Measurements from ENCODE around the gene TENM3.

Gene TENM3

DNA sequence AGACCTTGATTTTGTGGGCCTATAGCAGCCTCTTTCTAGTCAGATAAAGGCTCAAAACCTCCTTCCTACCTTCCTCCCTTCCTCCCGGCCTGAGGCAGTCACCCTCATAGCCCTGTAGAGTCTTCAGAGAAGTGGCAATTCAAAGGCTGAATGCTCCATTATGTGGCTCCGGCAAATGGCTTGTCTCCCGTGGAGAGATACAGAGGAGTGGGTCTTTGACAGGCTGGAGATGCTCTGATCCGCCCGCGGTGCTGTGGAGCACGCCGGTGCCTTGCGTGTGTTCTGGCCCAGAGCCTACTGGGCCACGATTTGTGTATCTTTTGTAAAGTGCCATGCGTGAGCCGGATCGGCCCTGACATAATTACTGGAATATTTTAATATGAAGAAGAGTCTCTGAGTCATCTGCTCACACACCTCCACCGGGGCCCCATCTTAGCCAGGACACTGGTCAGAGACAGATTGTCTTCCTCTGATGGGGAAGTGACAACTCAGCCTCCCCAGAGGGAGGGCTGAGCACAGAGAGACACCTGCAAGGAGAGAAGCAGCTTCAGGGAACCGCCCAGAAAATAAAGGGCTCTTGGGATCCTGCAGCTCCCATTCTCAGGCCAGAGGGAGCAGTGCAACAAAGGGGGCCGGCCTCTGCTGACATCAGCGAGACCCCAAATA lies 585.3 kb downstream of the TENM3 start:
- no peak for DNase-seq

DNA sequence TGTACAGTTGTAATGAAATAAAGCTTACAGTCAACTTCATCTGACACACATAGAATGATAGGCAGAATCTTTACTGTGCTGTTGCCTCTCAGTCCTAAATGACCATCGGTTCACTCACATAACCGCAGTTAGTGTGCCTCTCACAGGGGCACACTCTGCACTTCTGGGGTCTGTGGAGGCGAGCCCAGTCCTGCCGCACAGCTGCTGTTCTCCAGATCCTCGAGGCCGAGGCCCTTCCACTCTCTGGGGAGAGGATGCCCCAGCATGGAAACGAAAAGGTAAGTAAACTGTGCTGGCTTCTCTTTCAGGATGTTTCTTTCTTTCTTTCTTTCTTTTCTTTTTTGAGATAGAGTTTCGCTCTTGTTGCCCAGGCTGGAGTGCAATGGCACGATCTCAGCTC lies 586.0 kb downstream of the TENM3 start:
- DNase-seq = no peak

DNA sequence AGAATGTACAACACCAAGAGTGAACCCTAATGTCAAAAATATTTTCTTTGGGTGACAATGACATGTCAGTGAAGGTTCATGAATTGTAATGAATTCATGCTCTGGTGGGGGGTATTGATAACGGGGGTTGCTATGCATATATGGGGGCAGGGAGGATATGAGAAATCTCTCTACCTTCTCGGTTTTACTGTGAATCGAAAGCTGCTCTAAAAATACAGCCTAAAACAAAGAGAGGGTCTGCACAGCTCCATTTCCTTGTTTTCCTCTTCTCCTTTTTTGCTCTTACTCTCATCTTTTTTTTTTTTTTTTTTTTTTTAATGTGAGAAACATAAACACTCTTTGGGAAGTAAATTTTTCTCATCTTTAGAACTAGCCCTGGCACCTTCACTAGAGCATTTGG lies 588.2 kb downstream of the TENM3 start:
- DNase-seq = no peak

DNA sequence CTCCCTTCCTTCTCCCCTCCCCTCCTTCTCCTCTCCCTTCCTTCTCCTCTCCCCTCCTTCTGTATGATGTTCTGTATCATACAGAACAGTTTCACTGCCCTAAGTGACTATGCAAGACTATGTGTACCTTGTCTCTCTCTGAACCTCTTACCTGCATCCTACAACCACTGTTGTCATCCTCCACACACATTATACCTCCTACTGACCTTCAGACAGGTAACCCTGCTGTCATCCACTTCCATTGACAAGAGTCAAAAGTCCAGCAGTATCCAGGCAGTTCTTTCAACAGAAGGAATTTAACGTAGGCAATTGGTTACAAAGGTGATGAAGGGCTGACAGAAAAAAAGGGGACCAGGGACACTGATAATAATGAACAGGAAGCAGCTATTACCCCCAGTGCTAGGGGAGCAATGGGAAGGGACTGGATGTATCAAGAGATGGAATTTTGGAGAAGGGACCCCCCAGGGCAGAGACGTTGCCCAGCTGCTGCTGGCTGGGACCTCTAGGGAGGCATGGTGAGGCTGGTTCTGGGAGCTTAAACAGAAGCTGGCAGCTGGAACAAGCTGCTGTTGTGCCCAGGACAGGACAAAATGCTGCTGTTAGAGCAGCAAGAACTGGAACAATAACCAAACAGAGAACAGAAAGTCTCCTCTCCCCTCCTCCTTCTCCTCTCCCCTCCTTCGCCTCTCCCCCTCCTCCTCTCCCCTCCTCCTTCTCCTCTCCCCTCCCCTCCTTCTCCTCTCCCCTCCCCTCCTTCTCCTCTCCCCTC lies 589.3 kb downstream of the TENM3 start:
- DNase-seq = no peak

DNA sequence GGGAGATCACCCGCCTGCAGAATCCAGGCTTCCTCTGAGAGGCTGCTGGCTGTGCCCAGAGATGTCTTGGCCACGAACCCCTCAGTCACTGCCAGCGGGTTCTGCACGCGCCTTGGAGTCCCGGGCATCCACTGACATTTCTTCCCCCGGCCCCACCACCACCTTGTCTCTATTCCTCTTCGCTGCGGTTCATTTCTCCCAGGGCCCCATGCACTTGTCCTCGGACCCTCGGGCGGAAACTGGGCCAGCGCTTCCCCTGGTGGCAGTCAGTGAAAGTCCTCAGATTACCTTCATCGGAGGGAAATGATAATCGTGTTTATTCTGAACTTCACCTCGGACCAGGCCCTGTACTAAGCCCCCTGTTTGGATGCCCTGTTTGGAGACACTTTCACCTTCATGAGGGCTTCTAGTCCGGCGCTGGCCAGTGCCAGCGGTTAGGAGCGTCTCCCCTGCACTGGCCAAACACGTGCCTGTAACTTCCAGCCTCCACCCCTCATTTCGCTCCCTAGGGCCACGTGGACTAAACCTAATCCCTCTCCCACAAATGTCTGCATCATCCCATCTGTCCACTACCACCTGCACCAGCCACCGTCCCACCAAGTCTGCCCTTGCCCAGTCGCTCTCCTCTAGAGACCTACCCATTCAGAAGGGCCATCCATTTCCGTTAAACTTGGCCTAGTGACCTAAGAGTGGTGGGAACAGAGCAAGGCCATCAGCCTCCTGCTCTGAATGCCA lies 592.0 kb downstream of the TENM3 start:
- no peak for DNase-seq

DNA sequence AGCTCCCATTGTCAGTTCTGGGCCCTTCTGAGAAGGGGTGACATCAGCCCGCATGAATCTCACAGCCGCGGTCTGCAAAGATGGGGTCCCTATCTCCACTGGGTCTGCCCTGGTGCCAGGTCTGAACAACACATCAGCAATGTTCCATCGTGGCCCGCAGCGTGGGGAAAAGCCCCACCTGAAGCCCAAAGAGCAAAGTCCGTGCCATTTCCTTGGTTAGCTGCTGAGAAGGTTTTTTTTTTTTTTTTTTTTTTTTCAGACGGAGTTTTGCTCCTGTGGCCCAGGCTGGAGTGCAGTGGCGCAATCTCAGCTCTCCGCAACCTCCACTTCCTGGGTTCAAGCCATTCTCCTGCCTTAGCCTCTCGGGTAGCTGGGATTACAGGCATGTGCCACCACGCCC lies 594.6 kb downstream of the TENM3 start:
- DNase-seq = no peak

DNA sequence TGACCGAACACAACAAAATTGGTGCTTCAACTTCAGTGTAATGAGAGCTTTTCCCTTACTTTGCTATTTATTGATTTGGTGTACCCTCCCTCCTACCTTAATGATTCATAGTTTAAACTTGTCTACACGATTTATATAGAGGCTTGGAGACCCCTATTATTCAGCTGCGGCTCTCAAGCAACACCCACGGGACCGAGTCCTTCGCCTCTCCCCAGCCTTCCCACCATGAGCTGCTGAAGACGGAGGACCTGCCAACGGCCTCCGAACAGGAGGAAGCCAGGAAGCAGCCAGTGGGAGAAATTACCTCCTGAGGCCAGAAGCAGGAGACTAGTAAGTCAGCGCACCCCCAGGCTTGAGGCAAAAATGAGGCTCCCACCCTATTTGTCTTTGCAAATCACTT lies 595.3 kb downstream of the TENM3 start:
- DNase-seq = no peak

DNA sequence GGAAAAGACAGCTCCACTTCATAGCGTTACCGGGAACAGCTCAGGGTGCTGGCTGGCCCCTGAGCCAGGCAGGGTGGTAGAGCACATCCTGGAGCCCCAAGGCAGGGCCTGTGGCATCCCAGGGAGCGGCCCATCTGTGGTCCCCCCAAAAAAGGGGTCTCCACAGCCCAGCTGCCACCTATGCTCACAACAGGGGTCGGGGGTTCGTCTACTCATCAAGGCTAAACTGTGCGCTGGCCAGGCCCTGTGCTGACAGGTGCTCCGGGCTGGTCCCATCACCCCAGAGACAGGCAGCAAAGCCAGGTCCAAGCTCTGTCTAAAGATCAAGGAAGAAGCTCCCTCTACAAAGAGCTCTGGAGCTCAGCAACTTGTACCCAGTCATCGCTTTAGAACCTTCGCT lies 596.1 kb downstream of the TENM3 start:
- DNase-seq = no peak

DNA sequence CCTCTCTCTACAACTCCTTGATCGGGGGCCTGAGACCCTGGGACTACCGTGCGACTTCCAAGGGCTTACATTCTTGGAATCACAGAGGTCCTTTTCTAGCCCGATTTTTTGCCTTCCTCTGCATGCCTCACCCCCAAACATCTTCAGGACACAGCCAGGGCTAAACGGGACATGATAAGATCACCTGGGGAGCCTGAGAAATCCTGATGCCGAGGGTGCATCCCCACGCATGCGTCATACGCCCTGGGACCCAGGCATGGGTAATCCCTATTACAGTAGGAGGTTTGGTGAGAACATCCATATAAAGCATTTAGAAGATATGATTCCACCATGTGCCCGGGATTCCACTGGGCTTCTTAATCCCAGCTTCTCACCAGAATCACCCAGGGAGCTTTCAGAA lies 596.9 kb downstream of the TENM3 start:
- no peak for DNase-seq

DNA sequence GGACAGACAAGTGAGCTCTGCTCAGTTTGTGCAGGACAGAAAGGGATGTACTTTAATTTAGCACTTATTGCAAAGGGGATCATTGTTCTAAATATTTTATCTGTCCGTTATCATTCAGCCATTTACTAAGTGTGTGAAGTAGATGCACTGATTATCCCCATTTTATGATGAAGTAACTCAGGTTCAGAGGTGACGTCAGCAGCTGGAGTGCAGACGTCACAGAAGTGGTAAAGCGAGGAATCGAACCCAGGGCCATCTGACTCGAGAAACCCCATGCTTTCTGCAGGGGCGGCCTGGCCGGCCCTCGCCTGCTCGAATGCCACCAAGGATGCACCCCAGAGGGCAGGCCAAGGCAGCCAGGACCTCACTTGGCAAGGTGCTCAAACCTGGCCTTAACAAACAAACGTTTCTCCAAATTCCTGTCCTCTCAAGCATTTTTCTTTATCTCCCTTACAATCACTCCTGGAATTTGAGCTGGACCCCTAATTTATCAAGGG lies 599.0 kb downstream of the TENM3 start:
- DNase-seq = no peak

DNA sequence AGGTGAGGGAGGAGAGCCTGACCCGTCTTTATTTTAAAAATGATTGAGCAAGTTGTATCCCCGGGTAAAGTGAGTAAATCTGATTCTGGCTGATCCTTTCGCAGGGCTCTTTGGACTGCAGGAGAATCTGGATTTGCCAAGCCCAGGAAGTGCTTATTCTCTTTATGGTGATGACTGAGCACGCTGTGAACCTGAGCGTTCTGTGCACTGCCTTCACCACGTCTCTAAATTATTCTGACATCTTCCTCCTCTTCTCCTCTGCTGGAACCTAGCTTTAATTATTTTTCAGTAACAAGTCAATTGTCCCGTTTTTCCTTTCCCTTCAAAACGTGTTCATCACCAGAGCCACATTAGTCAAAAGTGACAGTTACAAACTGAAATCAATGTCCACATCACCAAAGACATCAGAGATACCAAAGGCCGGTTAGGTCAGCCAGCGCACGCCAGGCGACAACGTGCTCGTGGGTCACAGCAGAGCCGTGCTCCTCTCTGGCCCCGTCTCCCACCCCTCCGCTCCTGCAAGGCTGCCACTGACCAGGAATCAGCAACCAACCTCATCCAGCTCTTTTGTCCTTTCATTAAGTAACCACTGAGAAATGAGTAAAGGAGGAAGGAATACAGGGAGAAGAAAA lies 599.7 kb downstream of the TENM3 start:
- no peak for DNase-seq

DNA sequence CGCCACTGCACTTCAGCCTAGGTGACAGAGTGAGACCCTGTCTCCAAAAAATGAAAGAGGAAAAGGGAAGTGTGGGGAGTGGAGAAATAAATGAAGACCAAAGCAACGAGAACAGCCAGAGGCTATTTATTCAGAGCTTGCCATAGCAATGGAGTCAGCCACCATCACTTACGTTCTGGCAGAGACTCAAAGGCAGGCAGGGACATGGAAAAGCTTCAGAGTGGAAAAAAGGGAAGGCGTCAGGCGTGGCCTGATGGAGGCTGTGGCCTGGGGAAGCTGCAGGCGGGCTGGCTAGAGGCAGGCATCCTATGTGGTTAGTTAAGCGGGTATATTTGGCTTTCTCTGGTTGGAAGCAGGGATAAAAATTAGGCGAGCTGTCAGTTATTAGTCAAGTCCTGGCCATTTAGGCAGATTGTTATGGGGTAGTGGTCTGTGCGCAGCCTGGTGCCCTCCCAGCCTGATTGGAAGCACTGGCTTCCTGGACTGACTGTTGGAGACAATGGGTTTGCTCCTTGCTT lies 600.7 kb downstream of the TENM3 start:
- DNase-seq = no peak

DNA sequence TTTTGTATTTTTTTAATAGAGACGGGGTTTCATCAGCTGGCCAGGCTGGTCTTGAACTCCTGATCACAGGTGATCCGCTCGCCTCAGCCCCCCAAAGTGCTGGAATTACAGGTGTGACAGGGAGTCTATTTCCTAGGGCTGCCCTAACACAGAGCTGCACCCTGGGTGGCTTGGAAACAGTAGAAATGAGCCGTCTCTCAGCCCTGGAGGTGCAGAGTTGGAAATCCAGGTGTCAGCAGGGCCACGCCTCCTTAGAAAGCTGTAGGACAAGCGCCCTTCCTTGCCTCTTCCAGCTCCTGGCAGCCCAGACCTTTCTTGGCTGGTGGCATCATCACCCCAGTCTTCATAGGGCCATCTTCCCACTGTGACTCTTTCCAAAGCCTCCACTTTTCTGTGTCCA lies 602.4 kb downstream of the TENM3 start:
- DNase-seq = no peak

DNA sequence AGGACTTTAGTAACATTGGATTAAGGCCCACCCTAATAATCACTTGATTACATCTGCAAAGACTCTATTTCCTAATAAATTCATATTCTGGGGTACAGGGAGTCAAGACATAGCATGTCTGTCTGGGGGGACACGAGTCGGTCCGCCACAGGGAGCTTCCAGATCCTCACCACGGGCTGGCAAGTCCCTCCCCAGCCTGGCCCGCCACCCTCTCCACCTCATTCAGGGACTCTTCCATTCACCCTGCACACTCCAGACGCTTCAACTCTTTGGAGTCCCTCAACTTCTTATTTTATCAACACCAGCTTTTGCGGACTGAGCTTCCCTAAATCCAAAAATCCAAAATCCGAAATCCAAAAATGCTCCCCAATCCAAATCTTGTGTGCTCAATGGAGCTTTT lies 602.8 kb downstream of the TENM3 start:
- DNase-seq = no peak

DNA sequence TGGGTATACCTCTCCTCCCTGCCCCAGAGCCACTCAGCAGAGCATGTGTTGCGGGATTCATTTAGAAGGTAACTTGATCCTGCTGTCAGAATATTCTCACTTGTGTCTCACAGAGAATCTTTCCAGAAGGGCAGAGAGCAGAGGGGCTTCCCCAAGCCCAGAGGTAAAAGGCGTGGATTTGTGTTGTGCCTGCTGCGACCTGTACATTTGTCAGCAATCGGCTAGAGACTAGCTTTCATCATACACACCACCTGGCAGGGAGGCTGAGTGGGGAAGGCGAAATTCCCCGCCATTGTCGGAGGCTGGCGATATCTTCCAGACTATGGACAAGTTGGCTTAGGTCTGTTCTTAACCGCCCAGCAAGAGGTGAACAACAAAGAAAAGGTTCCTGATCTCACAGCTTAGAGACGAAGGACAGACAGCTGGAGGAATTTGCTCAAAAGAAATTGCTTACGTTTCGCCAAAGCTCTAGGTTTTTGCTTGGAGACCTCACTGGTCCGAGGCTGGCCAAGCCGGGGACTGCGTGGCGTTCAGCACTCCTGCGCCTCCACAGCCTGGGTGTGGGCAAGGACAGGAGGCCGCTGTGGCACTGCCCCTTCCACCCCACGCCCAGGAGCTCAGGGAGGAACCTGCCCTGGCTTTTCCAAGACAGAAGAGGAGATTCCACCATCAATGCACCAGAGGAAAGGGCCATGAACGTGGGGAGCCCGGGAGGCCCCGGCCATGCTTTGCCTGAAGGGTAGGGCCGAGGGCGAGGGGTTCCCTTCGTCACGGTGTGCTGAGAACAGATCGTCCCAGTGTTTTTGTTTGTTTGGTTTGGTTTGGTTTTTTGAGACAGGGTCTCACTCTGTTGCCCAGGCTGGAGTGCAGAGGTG lies 604.6 kb downstream of the TENM3 start:
- no peak for DNase-seq

DNA sequence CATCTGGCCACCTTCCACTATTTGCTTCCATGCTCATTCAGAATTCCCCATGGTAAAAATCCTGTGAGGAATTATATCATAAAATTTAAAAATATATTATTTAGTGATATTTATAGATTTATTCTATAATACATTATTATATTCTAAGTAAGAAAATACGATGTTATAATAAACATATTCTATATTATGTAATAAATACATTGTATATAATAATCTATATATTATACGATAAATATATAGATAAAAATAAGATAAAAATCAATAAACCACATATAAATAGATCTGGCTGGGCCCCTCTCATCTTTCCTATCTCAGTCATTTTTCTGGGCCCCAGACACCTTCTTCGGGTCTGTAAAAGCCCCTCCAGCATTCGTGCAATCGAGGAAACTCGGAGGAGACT lies 605.5 kb downstream of the TENM3 start:
- DNase-seq = no peak
